Activated naive CD4-positive, alpha-beta T cell treated with anti-CD3 and anti-CD28 coated beads for 36 hours (primary cell): ENCODE data around the gene LRTM1. TPM values are rescaled to one million over a fixed set of nuclear protein-coding genes. Genes with fewer than 3 reads are reported as not detected.

Experiments used
- CTCF ChIA-PET: fragments of 350-600 bp; sonication (Branson Sonifier 250); formaldehyde crosslinking; loops from one replicate; lab custom pipeline; 2021; ENCODE audit warnings: antibody characterized with exemption; lab: Charles Lee
- DNase-seq: peaks from one replicate; pipeline ENCODE4 v3.0.0-alpha.2; 2020
- H3K27ac Mint-ChIP-seq: one replicate; pipeline ENCODE4 v1.8.0; 2021; ENCODE audit warnings: mild to moderate bottlenecking, mixed read lengths
- H3K27me3 Mint-ChIP-seq: one replicate; pipeline ENCODE4 v1.8.0; 2021; ENCODE audit warnings: low read depth, mixed read lengths
- H3K36me3 Mint-ChIP-seq: one replicate; pipeline ENCODE4 v1.8.0; 2021; ENCODE audit warnings: low read depth, mixed read lengths
- H3K4me1 Mint-ChIP-seq: one replicate; pipeline ENCODE4 v1.8.0; 2021; ENCODE audit warnings: low read depth, mixed read lengths
- H3K4me3 Mint-ChIP-seq: one replicate; pipeline ENCODE4 v1.8.0; 2021; ENCODE audit warnings: mild to moderate bottlenecking, moderate library complexity, mixed read lengths
- H3K9me3 Mint-ChIP-seq: one replicate; pipeline ENCODE4 v1.8.0; 2021; ENCODE audit warnings: mixed read lengths
- intact Hi-C: fragments of 100-400 bp; cut with micrococcal nuclease; formaldehyde crosslinking; loops from one replicate; pipeline ENCODE4 v1.15.1; 2023
- total RNA-seq, 2 experiments: library from RNA; stranded (reverse); gene quantifications; one replicate each; pipeline ENCODE4 v1.2.3, GENCODE V29; 2021

LRTM1 gene
- total RNA-seq, 2 experiments from 2014 or later: not detected

GRCh38 chr3:54901906-54902685 is 25.8 kb downstream of the LRTM1 start:
- DNase-seq: no peak
- CTCF ChIA-PET: interaction anchor here (0.5 kb wide), 1 partner anchor 20 kb away, joined by 5 read pairs; no protein-coding TSS in a partner anchor
- Mint-ChIP-seq H3K4me3 (no peak overlapping the region), H3K27me3 (no peaks in the 10 kb centered on the region), H3K4me1 (no peaks in the 10 kb centered on the region), H3K27ac (no peak overlapping the region), H3K9me3 (no peaks in the 10 kb centered on the region), H3K36me3 (no peaks in the 10 kb centered on the region)
- intact Hi-C loops: no loop called here

- Mint-ChIP-seq H3K4me3 (no peak overlapping the region), H3K27me3 (no peaks in the 10 kb centered on the region), H3K36me3 (no peaks in the 10 kb centered on the region), H3K4me1 (no peaks in the 10 kb centered on the region), H3K27ac (no peak overlapping the region), H3K9me3 (no peaks in the 10 kb centered on the region)
- CTCF ChIA-PET: no interaction called here
- no peak for DNase-seq
- intact Hi-C loops: no loop called here
Measured at GRCh38 chr3:54900838-54901591, 26.8 kb downstream of the LRTM1 start.

GRCh38 chr3:54899273-54899672 is 28.6 kb downstream of the LRTM1 start:
- Mint-ChIP-seq H3K4me3 (no peak overlapping the region), H3K4me1 (no peaks in the 10 kb centered on the region), H3K27ac (no peak overlapping the region), H3K9me3 (no peaks in the 10 kb centered on the region), H3K27me3 (no peaks in the 10 kb centered on the region), H3K36me3 (no peaks in the 10 kb centered on the region)
- intact Hi-C loops: no loop called here
- DNase-seq: no peak
- CTCF ChIA-PET: no interaction called here

GRCh38 chr3:54897028-54897711 is 30.7 kb downstream of the LRTM1 start:
- Mint-ChIP-seq H3K9me3 (no peaks in the 10 kb centered on the region), H3K36me3 (no peaks in the 10 kb centered on the region), H3K27ac (no peak overlapping the region), H3K4me3 (no peak overlapping the region), H3K27me3 (no peaks in the 10 kb centered on the region), H3K4me1 (no peaks in the 10 kb centered on the region)
- CTCF ChIA-PET: no interaction called here
- intact Hi-C loops: no loop called here
- DNase-seq: no peak

- intact Hi-C loops: no loop called here
Measured at GRCh38 chr3:54895613-54896012, 32.2 kb downstream of the LRTM1 start.

GRCh38 chr3:54892168-54892567 is 35.7 kb downstream of the LRTM1 start:
- no peaks in the 10 kb centered on the region for H3K4me1 Mint-ChIP-seq
- H3K27ac Mint-ChIP-seq: no peak overlapping the region
- CTCF ChIA-PET: interaction anchor here (1.2 kb wide), 1 partner anchor 260 kb away, joined by 3 read pairs; no protein-coding TSS in a partner anchor
- H3K9me3 Mint-ChIP-seq: no peaks in the 10 kb centered on the region
- H3K36me3 Mint-ChIP-seq: no peaks in the 10 kb centered on the region
- no peak overlapping the region for H3K4me3 Mint-ChIP-seq
- no peak for DNase-seq
- no peaks in the 10 kb centered on the region for H3K27me3 Mint-ChIP-seq
- intact Hi-C loops: no loop called here

More at GRCh38 chr3:54895613-54896012, 32.2 kb downstream of the LRTM1 start:
- Mint-ChIP-seq H3K4me3 (no peak overlapping the region), H3K36me3 (no peaks in the 10 kb centered on the region), H3K4me1 (no peaks in the 10 kb centered on the region), H3K9me3 (no peaks in the 10 kb centered on the region), H3K27me3 (no peaks in the 10 kb centered on the region), H3K27ac (no peak overlapping the region)
- no peak for DNase-seq
- CTCF ChIA-PET: no interaction called here

GRCh38 chr3:54891540-54891897 is 36.3 kb downstream of the LRTM1 start:
- intact Hi-C loops: no loop called here
- no peaks in the 10 kb centered on the region for H3K9me3 Mint-ChIP-seq
- no peak overlapping the region for H3K27ac Mint-ChIP-seq
- CTCF ChIA-PET: no interaction called here
- H3K27me3 Mint-ChIP-seq: no peaks in the 10 kb centered on the region
- H3K4me1 Mint-ChIP-seq: no peaks in the 10 kb centered on the region
- H3K36me3 Mint-ChIP-seq: no peaks in the 10 kb centered on the region
- no peak for DNase-seq
- no peak overlapping the region for H3K4me3 Mint-ChIP-seq

- Mint-ChIP-seq H3K4me3 (no peak overlapping the region), H3K4me1 (no peaks in the 10 kb centered on the region), H3K27ac (no peak overlapping the region), H3K27me3 (no peaks in the 10 kb centered on the region), H3K9me3 (no peaks in the 10 kb centered on the region), H3K36me3 (no peaks in the 10 kb centered on the region)
- CTCF ChIA-PET: no interaction called here
- intact Hi-C loops: no loop called here
- DNase-seq: no peak
Measured at GRCh38 chr3:54889731-54890130, 38.1 kb downstream of the LRTM1 start.

GRCh38 chr3:54888873-54889272 is 39.0 kb downstream of the LRTM1 start:
- Mint-ChIP-seq H3K9me3 (no peaks in the 10 kb centered on the region), H3K27me3 (no peaks in the 10 kb centered on the region), H3K4me3 (no peak overlapping the region), H3K36me3 (no peaks in the 10 kb centered on the region), H3K27ac (no peak overlapping the region), H3K4me1 (no peaks in the 10 kb centered on the region)
- intact Hi-C loops: no loop called here
- no peak for DNase-seq
- CTCF ChIA-PET: no interaction called here

- H3K27me3 Mint-ChIP-seq: no peaks in the 10 kb centered on the region
- CTCF ChIA-PET: no interaction called here
- H3K4me1 Mint-ChIP-seq: no peaks in the 10 kb centered on the region
- H3K36me3 Mint-ChIP-seq: no peaks in the 10 kb centered on the region
- DNase-seq: no peak
- H3K27ac Mint-ChIP-seq: no peak overlapping the region
- intact Hi-C loops: no loop called here
- H3K4me3 Mint-ChIP-seq: no peak overlapping the region
- H3K9me3 Mint-ChIP-seq: no peaks in the 10 kb centered on the region
Measured at GRCh38 chr3:54888162-54888561, 39.7 kb downstream of the LRTM1 start.

GRCh38 chr3:54882129-54882833 is 45.6 kb downstream of the LRTM1 start:
- CTCF ChIA-PET: no interaction called here
- peaks cover 3% of the 10 kb centered on the region for H3K27me3 Mint-ChIP-seq
- H3K4me3 Mint-ChIP-seq: no peak overlapping the region
- peaks cover 3% of the 10 kb centered on the region for H3K9me3 Mint-ChIP-seq
- no peak overlapping the region for H3K27ac Mint-ChIP-seq
- no peaks in the 10 kb centered on the region for H3K36me3 Mint-ChIP-seq
- H3K4me1 Mint-ChIP-seq: no peaks in the 10 kb centered on the region
- intact Hi-C loops: no loop called here
- DNase-seq: no peak

- H3K27ac Mint-ChIP-seq: no peak overlapping the region
- no peaks in the 10 kb centered on the region for H3K4me1 Mint-ChIP-seq
- intact Hi-C loops: no loop called here
- DNase-seq: no peak
- peaks cover 7% of the 10 kb centered on the region for H3K27me3 Mint-ChIP-seq
- no peaks in the 10 kb centered on the region for H3K36me3 Mint-ChIP-seq
- no peak overlapping the region for H3K4me3 Mint-ChIP-seq
- H3K9me3 Mint-ChIP-seq: peaks cover 4% of the 10 kb centered on the region
- CTCF ChIA-PET: no interaction called here
Measured at GRCh38 chr3:54878145-54878544, 49.7 kb downstream of the LRTM1 start.
